Gastrocnemius medialis (tissue), 4 donors: ENCODE measurements around the gene PYCARD.

Source experiments
- POLR2A ChIP-seq, 2 donors: fragments of 450-650 bp; IDR thresholded peaks; one replicate each; pipeline ENCODE4 v1.6.1; 2017; ENCODE audit warnings: antibody characterized with exemption in 2 of 2, mild to moderate bottlenecking in 2 of 2, moderate library complexity in 2 of 2
- TF ChIP-seq, protein P1 (sequence below), 5 experiments: fragments of 450-650 bp in 3 of 5; fragments of 200-600 bp in 2 of 5; sonication (generic) in 2 of 5; IDR thresholded peaks in 4 of 5; conservative IDR thresholded peaks in 1 of 5; 1 replicate in 4 of 5; 2 replicates in 1 of 5; pipeline ENCODE4 v1.5.1; 2016 to 2019; ENCODE audit warnings: antibody characterized with exemption in 5 of 5, mild to moderate bottlenecking in 3 of 5, moderate library complexity in 3 of 5

DNA sequence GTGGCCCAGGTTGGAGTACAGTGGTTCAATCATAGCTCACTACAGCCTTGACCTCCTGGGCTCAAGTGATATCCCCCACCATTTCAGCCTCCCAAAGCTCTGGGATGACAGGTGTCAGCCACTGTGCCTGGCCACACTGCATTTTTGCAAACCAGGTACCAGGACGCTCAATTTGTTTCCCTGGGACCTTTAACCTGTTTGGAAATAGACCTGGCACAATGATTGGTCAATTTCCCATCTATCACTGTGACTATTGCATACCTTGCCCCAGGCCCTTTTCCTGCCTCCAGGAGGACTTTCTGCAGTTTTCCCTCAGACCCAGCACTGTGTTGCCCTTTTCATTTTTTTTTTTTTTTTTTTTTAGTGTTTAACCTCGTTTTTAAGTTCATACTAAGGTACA is 33.7 kb downstream of the PYCARD start:
- TF ChIP-seq, protein P1, sequence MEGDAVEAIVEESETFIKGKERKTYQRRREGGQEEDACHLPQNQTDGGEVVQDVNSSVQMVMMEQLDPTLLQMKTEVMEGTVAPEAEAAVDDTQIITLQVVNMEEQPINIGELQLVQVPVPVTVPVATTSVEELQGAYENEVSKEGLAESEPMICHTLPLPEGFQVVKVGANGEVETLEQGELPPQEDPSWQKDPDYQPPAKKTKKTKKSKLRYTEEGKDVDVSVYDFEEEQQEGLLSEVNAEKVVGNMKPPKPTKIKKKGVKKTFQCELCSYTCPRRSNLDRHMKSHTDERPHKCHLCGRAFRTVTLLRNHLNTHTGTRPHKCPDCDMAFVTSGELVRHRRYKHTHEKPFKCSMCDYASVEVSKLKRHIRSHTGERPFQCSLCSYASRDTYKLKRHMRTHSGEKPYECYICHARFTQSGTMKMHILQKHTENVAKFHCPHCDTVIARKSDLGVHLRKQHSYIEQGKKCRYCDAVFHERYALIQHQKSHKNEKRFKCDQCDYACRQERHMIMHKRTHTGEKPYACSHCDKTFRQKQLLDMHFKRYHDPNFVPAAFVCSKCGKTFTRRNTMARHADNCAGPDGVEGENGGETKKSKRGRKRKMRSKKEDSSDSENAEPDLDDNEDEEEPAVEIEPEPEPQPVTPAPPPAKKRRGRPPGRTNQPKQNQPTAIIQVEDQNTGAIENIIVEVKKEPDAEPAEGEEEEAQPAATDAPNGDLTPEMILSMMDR (IDR thresholded peaks at IDR 0.05 in 4 of 5, conservative IDR thresholded peaks at IDR 0.05 in 1 of 5) = no peak
- no peak for TF ChIP-seq POLR2A (IDR thresholded peaks at IDR 0.05)
